K562 (cell line): ENCODE data around the gene C19orf44. TPM values are rescaled to one million over a fixed set of nuclear protein-coding genes. Genes with fewer than 3 reads are reported as not detected.

Experiments
- ATF2 ChIP-seq: sonication (generic); formaldehyde crosslinking; IDR thresholded peaks from 2 replicates; pipeline ENCODE4 v1.8.1; 2022; ENCODE audit warnings: missing genetic modification reagents
- ETV1 ChIP-seq: fragments of 450-650 bp; conservative IDR thresholded peaks from 2 replicates; pipeline ENCODE4 v1.6.1; 2016; ENCODE audit warnings: missing genetic modification characterization, control low read depth, low read depth, missing compliant biosample characterization
- HNRNPH1 ChIP-seq: fragments of 200-400 bp; formaldehyde crosslinking; optimal IDR thresholded peaks from 2 replicates; pipeline ENCODE3; 2017; ENCODE audit warnings: low read depth, mild to moderate bottlenecking, low read length, moderate library complexity
- HOXB6 ChIP-seq: fragments of 250-450 bp; sonication (Bioruptor Pico); IDR thresholded peaks from 2 replicates; pipeline ENCODE4 v1.5.1; 2022; ENCODE audit warnings: mild to moderate bottlenecking, borderline replicate concordance
- NR4A1 ChIP-seq, 2 experiments: fragments of 250-450 bp in 1 of 2; fragments of 450-650 bp in 1 of 2; sonication (Bioruptor Pico) in 1 of 2; IDR thresholded peaks; 2 replicates each; pipeline versions ENCODE4 v1.4.0 to v1.6.1; 2016 to 2020; ENCODE audit warnings: mild to moderate bottlenecking in 2 of 2, missing compliant biosample characterization in 1 of 2, missing genetic modification characterization in 1 of 2, moderate library complexity in 1 of 2
- SREBF2 ChIP-seq: sonication (generic); formaldehyde crosslinking; IDR thresholded peaks from 2 replicates; pipeline ENCODE4 v1.4.0; 2020; ENCODE audit warnings: mild to moderate bottlenecking, missing genetic modification reagents
- ZNF274 ChIP-seq: IDR thresholded peaks from 2 replicates; pipeline ENCODE4 v1.6.1; 2011; ENCODE audit warnings: low read depth, mild to moderate bottlenecking, low read length, moderate library complexity, borderline replicate concordance
- ZNF318 ChIP-seq, 2 experiments: fragments of 450-650 bp; IDR thresholded peaks; 2 replicates each; pipeline ENCODE4 v1.6.1; 2016; ENCODE audit warnings: mild to moderate bottlenecking in 2 of 2, borderline replicate concordance in 1 of 2, low read depth in 1 of 2, moderate library complexity in 1 of 2
- ZSCAN29 ChIP-seq: fragments of 450-650 bp; IDR thresholded peaks from 2 replicates; pipeline ENCODE4 v1.6.1; 2017
- ZZZ3 ChIP-seq: fragments of 450-650 bp; IDR thresholded peaks from 2 replicates; pipeline ENCODE4 v1.6.1; 2016; ENCODE audit warnings: antibody characterized with exemption, mild to moderate bottlenecking, moderate library complexity
- polyA plus RNA-seq, 8 experiments: library from polyadenylated mRNA; depleted of rRNA in 4 of 8; stranded (reverse) in 5 of 8; unstranded in 3 of 8; fragments of >200 nt; fragmentation: Nextera tagmentation in 2 of 8; fragmentation: Illumina TruSeq in 1 of 8; extraction: Ambion mirVana in 2 of 8; extraction: Trizol in 1 of 8; gene quantifications; 2 replicates each; pipeline versions ENCODE4 v1.2.1 to v1.2.3, GENCODE V29; 2011 to 2014; ENCODE audit warnings: inconsistent platforms in 1 of 8, missing spikeins in 1 of 8
- total RNA-seq, 7 experiments: library from RNA; depleted of rRNA in 6 of 7; stranded (reverse); fragments of >200 nt in 6 of 7; fragmentation: Illumina TruSeq in 2 of 7; extraction: Trizol in 2 of 7; gene quantifications; 2 replicates each; pipeline versions ENCODE4 v1.2.1 to v1.2.3, GENCODE V29; 2011 to 2021; ENCODE audit warnings: low replicate concordance in 1 of 7
- TF ChIP-seq, protein P1 (sequence below): fragments of 250-450 bp; sonication (Bioruptor Pico); IDR thresholded peaks from 2 replicates; pipeline ENCODE4 v1.5.0; 2021; ENCODE audit warnings: mild to moderate bottlenecking, moderate library complexity

Gene C19orf44
- total and polyA plus RNA-seq, 9 of the 15 experiments (the other 6 are each of a cell fraction or from before 2014, with no cell fraction given): 0.41 to 7.7 (median 3.5) TPM

- TF ChIP-seq ZNF318 (IDR thresholded peaks at IDR 0.05; ENCODE audit: borderline replicate concordance in 1 of 2, low read depth in 1 of 2) (no peak), ZNF274 (no peak), ATF2 (no peak), ETV1 (no peak), HNRNPH1 (no peak), ZSCAN29 (no peak), NR4A1 (CRISPR knock-in tag; IDR thresholded peaks at IDR 0.05) (no peak), NR4A1 (tag; IDR thresholded peaks at IDR 0.05) (no peak), HOXB6 (CRISPR knock-in tag) (no peak), ZZZ3 (no peak), SREBF2 (CRISPR knock-in tag) (no peak)
- TF ChIP-seq, protein P1, sequence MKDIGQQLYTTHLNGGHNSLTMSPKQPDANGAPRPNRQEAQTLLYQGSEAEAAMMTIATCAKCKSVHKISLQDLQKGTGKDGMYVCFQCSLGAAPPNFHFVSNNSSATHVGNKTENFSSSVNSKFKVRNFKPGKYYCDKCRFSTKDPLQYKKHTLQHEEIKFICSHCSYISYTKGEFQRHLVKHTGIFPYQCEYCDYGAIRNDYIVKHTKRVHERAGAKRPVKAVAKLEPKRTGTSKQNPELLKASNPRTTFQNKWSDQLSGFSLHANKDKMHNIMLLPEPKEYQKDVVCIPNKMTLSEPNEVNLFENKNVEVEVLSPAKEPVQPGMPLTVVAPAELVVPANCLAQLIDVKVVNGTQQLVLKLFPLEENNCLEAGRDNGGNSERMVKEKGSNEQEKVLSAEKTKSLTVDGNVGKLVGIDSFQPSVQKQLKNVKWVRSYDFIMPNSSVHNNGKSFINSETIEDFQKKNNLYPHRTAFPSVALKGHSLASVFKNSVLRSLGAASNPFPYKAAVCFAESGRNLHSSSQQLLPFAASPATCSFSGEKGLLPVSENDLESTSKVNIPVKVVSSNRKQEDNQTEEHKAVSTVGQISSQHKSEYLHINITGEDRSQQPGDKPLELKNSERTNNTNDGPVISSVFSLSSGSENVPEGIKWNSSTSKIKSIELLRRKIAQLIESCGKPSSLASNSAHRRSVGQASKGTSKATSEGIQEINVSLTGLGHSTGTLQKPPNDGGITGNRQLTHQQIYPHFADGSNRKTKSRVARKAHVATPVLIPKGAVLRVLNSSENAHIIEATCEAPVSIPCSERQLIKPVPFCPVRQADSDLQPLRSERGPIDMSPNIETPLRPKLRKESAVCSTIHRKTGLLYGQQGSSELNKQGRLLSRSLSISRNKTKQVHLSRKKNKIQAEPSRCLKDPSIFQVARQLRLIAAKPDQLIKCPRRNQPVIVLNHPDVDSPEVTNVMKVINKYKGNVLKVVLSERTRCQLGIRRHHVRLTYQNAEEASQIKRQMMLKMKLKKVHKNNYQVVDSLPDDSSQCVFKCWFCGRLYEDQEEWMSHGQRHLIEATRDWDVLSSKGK (CRISPR knock-in tag): no peak
Observed at GRCh38 chr19:16446724-16447368, 49.3 kb upstream of the C19orf44 start (continued).
